Thoracic aorta (tissue), 2 donors: Measurements from ENCODE around the gene JMJD1C. TPM values are rescaled to one million over a fixed set of nuclear protein-coding genes. Genes with fewer than 3 reads are reported as not detected.

Experiments
- ATAC-seq: fragments of 150-250 bp; one replicate; pipeline ENCODE4 v1.8.0; 2017; ENCODE audit warnings: low read depth; ENCODE audit not compliant: insufficient number of reproducible peaks, low FRiP score
- DNase-seq: peaks from one replicate; pipeline ENCODE4 v3.0.0-alpha.2; 2020; ENCODE audit warnings: low spot score
- H3K27ac ChIP-seq, 2 donors: fragments of 200-600 bp; sonication (generic); 1 replicate in 1 of 2; 2 replicates in 1 of 2; pipeline ENCODE4 v1.5.1; 2016; ENCODE audit warnings: mild to moderate bottlenecking in 2 of 2, moderate library complexity in 2 of 2
- H3K27me3 ChIP-seq: fragments of 200-600 bp; sonication (generic); replicated peaks from 2 replicates; pipeline ENCODE4 v1.6.0; 2016; ENCODE audit warnings: mild to moderate bottlenecking; ENCODE audit not compliant: insufficient read depth
- H3K36me3 ChIP-seq: fragments of 200-600 bp; sonication (generic); one replicate; pipeline ENCODE4 v1.5.1; 2016
- H3K4me1 ChIP-seq, 2 donors: fragments of 200-600 bp; sonication (generic); 1 replicate in 1 of 2; 2 replicates in 1 of 2; pipeline versions ENCODE4 v1.5.1 to v1.6.0; 2016; ENCODE audit warnings: low read depth in 2 of 2, mild to moderate bottlenecking in 1 of 2; ENCODE audit not compliant: control insufficient read depth in 1 of 2
- H3K4me3 ChIP-seq: fragments of 200-600 bp; sonication (generic); 2 replicates; pipeline ENCODE4 v1.5.1; 2016; ENCODE audit warnings: mild to moderate bottlenecking
- H3K9me3 ChIP-seq: fragments of 200-600 bp; sonication (generic); 2 replicates; pipeline ENCODE4 v1.5.1; 2016
- CTCF ChIP-seq: fragments of 200-600 bp; sonication (generic); IDR thresholded peaks from one replicate; pipeline ENCODE4 v1.5.1; 2019; ENCODE audit warnings: antibody characterized with exemption
- total RNA-seq, 2 donors: library from RNA; depleted of rRNA; stranded (reverse); fragments of >200 nt; gene quantifications; one replicate each; pipeline versions ENCODE4 v1.1.0 to v1.2.3, GENCODE V29; 2016

JMJD1C gene
- total RNA-seq, 2 donors from 2014 or later = 95.2 to 215 TPM

- H3K27me3 ChIP-seq = no peaks in the 10 kb centered on the region
- TF ChIP-seq CTCF = no peak
- DNase-seq (no peak), ATAC-seq (no peak)
- H3K9me3 ChIP-seq = no peaks in the 10 kb centered on the region
- H3K36me3 ChIP-seq = no peaks in the 10 kb centered on the region
- no peak overlapping the region for H3K27ac ChIP-seq
- peaks cover 17 to 28% of the 10 kb centered on the region in 2 donors for H3K4me1 ChIP-seq
- no peak overlapping the region for H3K4me3 ChIP-seq
Observed at GRCh38 chr10:63424576-63424975, 41.2 kb downstream of the JMJD1C start.

- DNase-seq = no peak
- no peaks in the 10 kb centered on the region for H3K36me3 ChIP-seq
- H3K4me3 ChIP-seq = no peak overlapping the region
- no peaks in the 10 kb centered on the region for H3K27me3 ChIP-seq
- peaks cover 12 to 18% of the 10 kb centered on the region in 2 donors for H3K4me1 ChIP-seq
- no peak for ATAC-seq
- TF ChIP-seq CTCF = no peak
- H3K27ac ChIP-seq = no peak overlapping the region
- no peaks in the 10 kb centered on the region for H3K9me3 ChIP-seq
Observed at GRCh38 chr10:63423494-63423893, 42.3 kb downstream of the JMJD1C start.

GRCh38 chr10:63421591-63421990, 44.2 kb downstream of the JMJD1C start:
- DNase-seq (no peak), ATAC-seq (no peak)
- Histone ChIP-seq H3K4me3 (no peak overlapping the region), H3K27me3 (no peaks in the 10 kb centered on the region), H3K4me1 (peaks cover 13 to 28% of the 10 kb centered on the region in 2 donors), H3K36me3 (no peaks in the 10 kb centered on the region), H3K27ac (no peak overlapping the region), H3K9me3 (no peaks in the 10 kb centered on the region)
- no peak for TF ChIP-seq CTCF

GRCh38 chr10:63416376-63416775, 49.4 kb downstream of the JMJD1C start:
- Histone ChIP-seq H3K27me3 (no peaks in the 10 kb centered on the region), H3K4me3 (no peak overlapping the region), H3K4me1 (peaks cover 11 to 36% of the 10 kb centered on the region in 2 donors), H3K27ac (no peak overlapping the region), H3K36me3 (no peaks in the 10 kb centered on the region), H3K9me3 (no peaks in the 10 kb centered on the region)
- no peak for TF ChIP-seq CTCF
- DNase-seq = no peak
- ATAC-seq = no peak

GRCh38 chr10:63415640-63416244, 50.0 kb downstream of the JMJD1C start:
- DNase-seq (no peak), ATAC-seq (no peak)
- no peak overlapping the region for H3K4me3 ChIP-seq
- H3K27ac ChIP-seq = no peak overlapping the region
- no peaks in the 10 kb centered on the region for H3K27me3 ChIP-seq
- no peak for TF ChIP-seq CTCF
- H3K36me3 ChIP-seq = no peaks in the 10 kb centered on the region
- H3K4me1 ChIP-seq = peaks cover 11 to 32% of the 10 kb centered on the region in 2 donors
- no peaks in the 10 kb centered on the region for H3K9me3 ChIP-seq
